ENCODE data around the gene RALB. TPM values are rescaled to one million over a fixed set of nuclear protein-coding genes. Genes with fewer than 3 reads are reported as not detected.

Gene RALB
- total RNA-seq, 2 donors from 2014 or later, result 43.7 to 48.5 TPM

- Histone ChIP-seq H3K27me3 (no peaks in the 10 kb centered on the region), H3K27ac (no peak overlapping the region), H3K4me3 (no peak overlapping the region), H3K36me3 (no peaks in the 10 kb centered on the region), H3K4me1 (peaks cover 0 to 28% of the 10 kb centered on the region in 2 donors), H3K9me3 (no peaks in the 10 kb centered on the region)
- no peak for DNase-seq (ENCODE audit: low spot score)
- no peak for TF ChIP-seq CTCF (IDR thresholded peaks at IDR 0.05)
Observed at GRCh38 chr2:120243211-120243610, 9.4 kb upstream of the RALB start.

- Histone ChIP-seq H3K36me3 (no peaks in the 10 kb centered on the region), H3K27me3 (no peaks in the 10 kb centered on the region), H3K9me3 (no peaks in the 10 kb centered on the region), H3K4me1 (peaks cover 0 to 27% of the 10 kb centered on the region in 2 donors), H3K4me3 (no peak overlapping the region), H3K27ac (no peak overlapping the region)
- DNase-seq (ENCODE audit: low spot score), result no peak
- no peak for TF ChIP-seq CTCF (IDR thresholded peaks at IDR 0.05)
Observed at GRCh38 chr2:120243875-120244553, 8.6 kb upstream of the RALB start.

- TF ChIP-seq CTCF (IDR thresholded peaks at IDR 0.05), result no peak
- Histone ChIP-seq H3K27ac (no peak overlapping the region), H3K9me3 (no peaks in the 10 kb centered on the region), H3K36me3 (no peaks in the 10 kb centered on the region), H3K27me3 (no peaks in the 10 kb centered on the region), H3K4me3 (no peak overlapping the region), H3K4me1 (peaks cover 0 to 20% of the 10 kb centered on the region in 2 donors)
- DNase-seq (ENCODE audit: low spot score), result no peak
Observed at GRCh38 chr2:120244656-120245519, 7.8 kb upstream of the RALB start.

- DNase-seq (ENCODE audit: low spot score), result no peak
- TF ChIP-seq CTCF (IDR thresholded peaks at IDR 0.05), result no peak
Observed at GRCh38 chr2:120245520-120246332, 6.9 kb upstream of the RALB start.

GRCh38 chr2:120246546-120247300, 5.9 kb upstream of the RALB start:
- peaks cover 0 to 12% of the 10 kb centered on the region in 2 donors for H3K4me1 ChIP-seq
- H3K9me3 ChIP-seq, result no peaks in the 10 kb centered on the region
- H3K27me3 ChIP-seq, result no peaks in the 10 kb centered on the region
- no peak overlapping the region for H3K27ac ChIP-seq
- H3K4me3 ChIP-seq, result no peak overlapping the region
- TF ChIP-seq CTCF (IDR thresholded peaks at IDR 0.05), result no peak
- DNase-seq (ENCODE audit: low spot score), result no peak
- no peaks in the 10 kb centered on the region for H3K36me3 ChIP-seq

More at GRCh38 chr2:120245520-120246332, 6.9 kb upstream of the RALB start:
- H3K4me3 ChIP-seq, result no peak overlapping the region
- H3K4me1 ChIP-seq, result peaks cover 0 to 13% of the 10 kb centered on the region in 2 donors
- no peaks in the 10 kb centered on the region for H3K27me3 ChIP-seq
- H3K36me3 ChIP-seq, result no peaks in the 10 kb centered on the region
- no peaks in the 10 kb centered on the region for H3K9me3 ChIP-seq
- no peak overlapping the region for H3K27ac ChIP-seq
